K562 (cell line): ENCODE data around the gene SYNGR1. TPM values are rescaled to one million over a fixed set of nuclear protein-coding genes. Genes with fewer than 3 reads are reported as not detected.
A peak's percentile ranks its signal among the peaks of the same experiment; 100 is the strongest.

Source experiments
- GATA2 ChIP-seq: sonication (generic); formaldehyde crosslinking; IDR thresholded peaks from 2 replicates; pipeline ENCODE4 v1.4.0; 2020; ENCODE audit warnings: mild to moderate bottlenecking, missing genetic modification reagents
- HCFC1 ChIP-seq: IDR thresholded peaks from 2 replicates; pipeline ENCODE4 v1.6.1; 2012; ENCODE audit warnings: low read depth, low read length, improper control_type of control experiment
- HMG20B ChIP-seq: fragments of 250-450 bp; sonication (Bioruptor Pico); IDR thresholded peaks from 2 replicates; pipeline ENCODE4 v1.5.0; 2021; ENCODE audit warnings: mild to moderate bottlenecking
- HNRNPK ChIP-seq: fragments of 200-400 bp; formaldehyde crosslinking; IDR thresholded peaks from one replicate; pipeline ENCODE4 v1.6.1; 2018; ENCODE audit warnings: mild to moderate bottlenecking, low read depth, low read length; ENCODE audit not compliant: poor library complexity, severe bottlenecking
- LCOR ChIP-seq: sonication (generic); formaldehyde crosslinking; IDR thresholded peaks from 2 replicates; pipeline ENCODE4 v1.8.0; 2022; ENCODE audit warnings: mild to moderate bottlenecking, missing genetic modification reagents
- NEUROD1 ChIP-seq: fragments of 150-350 bp; IDR thresholded peaks from 2 replicates; pipeline ENCODE4 v1.6.1; 2014; ENCODE audit warnings: borderline replicate concordance, low read length, low read depth; ENCODE audit not compliant: partially characterized antibody
- NFIC ChIP-seq: fragments of 450-650 bp; IDR thresholded peaks from 2 replicates; pipeline ENCODE4 v1.6.1; 2017; ENCODE audit warnings: mild to moderate bottlenecking, inconsistent platforms
- NR1H2 ChIP-seq: sonication (generic); formaldehyde crosslinking; IDR thresholded peaks from 2 replicates; pipeline ENCODE4 v1.4.0; 2020; ENCODE audit warnings: mild to moderate bottlenecking, missing genetic modification reagents
- RBM25 ChIP-seq: fragments of 200-400 bp; formaldehyde crosslinking; IDR thresholded peaks from 2 replicates; pipeline ENCODE4 v1.6.1; 2018; ENCODE audit warnings: low read length, low read depth, moderate library complexity; ENCODE audit not compliant: severe bottlenecking
- SLC30A9 ChIP-seq: fragments of 250-450 bp; sonication (Bioruptor Pico); IDR thresholded peaks from 2 replicates; pipeline ENCODE4 v1.8.0; 2022; ENCODE audit warnings: mild to moderate bottlenecking, moderate library complexity
- TBP ChIP-seq: optimal IDR thresholded peaks from 2 replicates; pipeline ENCODE3; 2011; ENCODE audit warnings: low read depth, low read length, improper control_type of control experiment
- ZNF124 ChIP-seq: sonication (generic); formaldehyde crosslinking; IDR thresholded peaks from 2 replicates; pipeline ENCODE4 v1.8.1; 2022; ENCODE audit warnings: missing genetic modification reagents
- ZNF347 ChIP-seq: fragments of 450-650 bp; formaldehyde crosslinking; IDR thresholded peaks from 2 replicates; pipeline ENCODE4 v1.4.0; 2020; ENCODE audit warnings: low read depth, mild to moderate bottlenecking, moderate library complexity
- polyA plus RNA-seq, 8 experiments: library from polyadenylated mRNA; depleted of rRNA in 4 of 8; stranded (reverse) in 5 of 8; unstranded in 3 of 8; fragments of >200 nt; fragmentation: Nextera tagmentation in 2 of 8; fragmentation: Illumina TruSeq in 1 of 8; extraction: Ambion mirVana in 2 of 8; extraction: Trizol in 1 of 8; gene quantifications; 2 replicates each; pipeline versions ENCODE4 v1.2.1 to v1.2.3, GENCODE V29; 2011 to 2014; ENCODE audit warnings: inconsistent platforms in 1 of 8, missing spikeins in 1 of 8
- total RNA-seq, 7 experiments: library from RNA; depleted of rRNA in 6 of 7; stranded (reverse); fragments of >200 nt in 6 of 7; fragmentation: Illumina TruSeq in 2 of 7; extraction: Trizol in 2 of 7; gene quantifications; 2 replicates each; pipeline versions ENCODE4 v1.2.1 to v1.2.3, GENCODE V29; 2011 to 2021; ENCODE audit warnings: low replicate concordance in 1 of 7
- TF ChIP-seq, protein P1 (sequence below): fragments of 250-450 bp; sonication (Bioruptor Pico); IDR thresholded peaks from 2 replicates; pipeline ENCODE4 v1.5.0; 2021
- TF ChIP-seq, protein P2 (sequence below): fragments of 450-650 bp; IDR thresholded peaks from 2 replicates; pipeline ENCODE4 v1.6.1; 2016
- TF ChIP-seq, protein P3 (sequence below): fragments of 250-450 bp; sonication (Bioruptor Pico); IDR thresholded peaks from 2 replicates; pipeline ENCODE4 v1.8.0; 2022; ENCODE audit warnings: inconsistent platforms, mild to moderate bottlenecking, moderate library complexity, borderline replicate concordance
- TF ChIP-seq, protein P4 (sequence below): fragments of 200-800 bp; sonication (Bioruptor generic); IDR thresholded peaks from 2 replicates; pipeline ENCODE4 v1.6.1; 2016; ENCODE audit warnings: missing genetic modification characterization, missing compliant biosample characterization
- TF ChIP-seq, protein P5 (sequence below): fragments of 450-650 bp; IDR thresholded peaks from 2 replicates; pipeline ENCODE4 v1.6.1; 2016; ENCODE audit warnings: missing biosample characterization, missing genetic modification characterization
- TF ChIP-seq, protein P6 (sequence below): fragments of 450-650 bp; IDR thresholded peaks from 2 replicates; pipeline ENCODE4 v1.6.1; 2017; ENCODE audit warnings: mild to moderate bottlenecking, moderate library complexity

Gene SYNGR1
- total and polyA plus RNA-seq, 9 of the 15 experiments (the other 6 are each of a cell fraction or from before 2014, with no cell fraction given) = 1.8 to 15.9 (median 5.5) TPM

DNA sequence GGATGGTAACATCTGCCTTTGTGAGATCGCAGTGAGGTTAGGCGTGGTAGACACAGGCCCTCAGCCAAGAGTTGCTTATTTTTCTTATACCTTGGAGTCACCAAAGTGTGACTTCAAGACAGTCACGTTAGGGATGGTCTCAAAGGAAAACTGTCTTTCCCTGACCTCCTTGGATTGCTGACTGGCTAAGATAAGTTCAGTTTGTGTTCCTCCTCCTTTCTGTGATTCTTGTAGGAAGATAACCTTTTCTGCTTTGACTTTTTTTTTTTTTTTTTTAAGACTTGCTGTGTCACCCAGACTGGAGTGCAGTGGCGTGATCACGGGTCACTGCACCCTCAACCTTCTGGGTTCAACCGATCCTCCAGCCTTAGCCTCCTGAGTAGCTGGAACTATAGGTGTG, 72.9 kb downstream of the SYNGR1 start (continued):
- TF ChIP-seq, protein P1, sequence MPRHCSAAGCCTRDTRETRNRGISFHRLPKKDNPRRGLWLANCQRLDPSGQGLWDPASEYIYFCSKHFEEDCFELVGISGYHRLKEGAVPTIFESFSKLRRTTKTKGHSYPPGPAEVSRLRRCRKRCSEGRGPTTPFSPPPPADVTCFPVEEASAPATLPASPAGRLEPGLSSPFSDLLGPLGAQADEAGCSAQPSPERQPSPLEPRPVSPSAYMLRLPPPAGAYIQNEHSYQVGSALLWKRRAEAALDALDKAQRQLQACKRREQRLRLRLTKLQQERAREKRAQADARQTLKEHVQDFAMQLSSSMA (CRISPR knock-in tag) = no peak
- TF ChIP-seq NR1H2 (CRISPR knock-in tag) (no peak), ZNF347 (CRISPR knock-in tag) (no peak), GATA2 (CRISPR knock-in tag) (peak; percentile 73), HNRNPK (no peak), HMG20B (CRISPR knock-in tag) (no peak), RBM25 (no peak), SLC30A9 (no peak), NFIC (peak; percentile 52), TBP (no peak), NEUROD1 (no peak), LCOR (CRISPR knock-in tag) (no peak), ZNF124 (CRISPR knock-in tag) (no peak), HCFC1 (no peak)
- TF ChIP-seq, protein P2, sequence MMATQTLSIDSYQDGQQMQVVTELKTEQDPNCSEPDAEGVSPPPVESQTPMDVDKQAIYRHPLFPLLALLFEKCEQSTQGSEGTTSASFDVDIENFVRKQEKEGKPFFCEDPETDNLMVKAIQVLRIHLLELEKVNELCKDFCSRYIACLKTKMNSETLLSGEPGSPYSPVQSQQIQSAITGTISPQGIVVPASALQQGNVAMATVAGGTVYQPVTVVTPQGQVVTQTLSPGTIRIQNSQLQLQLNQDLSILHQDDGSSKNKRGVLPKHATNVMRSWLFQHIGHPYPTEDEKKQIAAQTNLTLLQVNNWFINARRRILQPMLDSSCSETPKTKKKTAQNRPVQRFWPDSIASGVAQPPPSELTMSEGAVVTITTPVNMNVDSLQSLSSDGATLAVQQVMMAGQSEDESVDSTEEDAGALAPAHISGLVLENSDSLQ = 0 out of 2 replicates have a peak, but pooled peaks have one; percentile 26
- TF ChIP-seq, protein P3, sequence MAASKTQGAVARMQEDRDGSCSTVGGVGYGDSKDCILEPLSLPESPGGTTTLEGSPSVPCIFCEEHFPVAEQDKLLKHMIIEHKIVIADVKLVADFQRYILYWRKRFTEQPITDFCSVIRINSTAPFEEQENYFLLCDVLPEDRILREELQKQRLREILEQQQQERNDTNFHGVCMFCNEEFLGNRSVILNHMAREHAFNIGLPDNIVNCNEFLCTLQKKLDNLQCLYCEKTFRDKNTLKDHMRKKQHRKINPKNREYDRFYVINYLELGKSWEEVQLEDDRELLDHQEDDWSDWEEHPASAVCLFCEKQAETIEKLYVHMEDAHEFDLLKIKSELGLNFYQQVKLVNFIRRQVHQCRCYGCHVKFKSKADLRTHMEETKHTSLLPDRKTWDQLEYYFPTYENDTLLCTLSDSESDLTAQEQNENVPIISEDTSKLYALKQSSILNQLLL (CRISPR knock-in tag) = no peak
- TF ChIP-seq, protein P4, sequence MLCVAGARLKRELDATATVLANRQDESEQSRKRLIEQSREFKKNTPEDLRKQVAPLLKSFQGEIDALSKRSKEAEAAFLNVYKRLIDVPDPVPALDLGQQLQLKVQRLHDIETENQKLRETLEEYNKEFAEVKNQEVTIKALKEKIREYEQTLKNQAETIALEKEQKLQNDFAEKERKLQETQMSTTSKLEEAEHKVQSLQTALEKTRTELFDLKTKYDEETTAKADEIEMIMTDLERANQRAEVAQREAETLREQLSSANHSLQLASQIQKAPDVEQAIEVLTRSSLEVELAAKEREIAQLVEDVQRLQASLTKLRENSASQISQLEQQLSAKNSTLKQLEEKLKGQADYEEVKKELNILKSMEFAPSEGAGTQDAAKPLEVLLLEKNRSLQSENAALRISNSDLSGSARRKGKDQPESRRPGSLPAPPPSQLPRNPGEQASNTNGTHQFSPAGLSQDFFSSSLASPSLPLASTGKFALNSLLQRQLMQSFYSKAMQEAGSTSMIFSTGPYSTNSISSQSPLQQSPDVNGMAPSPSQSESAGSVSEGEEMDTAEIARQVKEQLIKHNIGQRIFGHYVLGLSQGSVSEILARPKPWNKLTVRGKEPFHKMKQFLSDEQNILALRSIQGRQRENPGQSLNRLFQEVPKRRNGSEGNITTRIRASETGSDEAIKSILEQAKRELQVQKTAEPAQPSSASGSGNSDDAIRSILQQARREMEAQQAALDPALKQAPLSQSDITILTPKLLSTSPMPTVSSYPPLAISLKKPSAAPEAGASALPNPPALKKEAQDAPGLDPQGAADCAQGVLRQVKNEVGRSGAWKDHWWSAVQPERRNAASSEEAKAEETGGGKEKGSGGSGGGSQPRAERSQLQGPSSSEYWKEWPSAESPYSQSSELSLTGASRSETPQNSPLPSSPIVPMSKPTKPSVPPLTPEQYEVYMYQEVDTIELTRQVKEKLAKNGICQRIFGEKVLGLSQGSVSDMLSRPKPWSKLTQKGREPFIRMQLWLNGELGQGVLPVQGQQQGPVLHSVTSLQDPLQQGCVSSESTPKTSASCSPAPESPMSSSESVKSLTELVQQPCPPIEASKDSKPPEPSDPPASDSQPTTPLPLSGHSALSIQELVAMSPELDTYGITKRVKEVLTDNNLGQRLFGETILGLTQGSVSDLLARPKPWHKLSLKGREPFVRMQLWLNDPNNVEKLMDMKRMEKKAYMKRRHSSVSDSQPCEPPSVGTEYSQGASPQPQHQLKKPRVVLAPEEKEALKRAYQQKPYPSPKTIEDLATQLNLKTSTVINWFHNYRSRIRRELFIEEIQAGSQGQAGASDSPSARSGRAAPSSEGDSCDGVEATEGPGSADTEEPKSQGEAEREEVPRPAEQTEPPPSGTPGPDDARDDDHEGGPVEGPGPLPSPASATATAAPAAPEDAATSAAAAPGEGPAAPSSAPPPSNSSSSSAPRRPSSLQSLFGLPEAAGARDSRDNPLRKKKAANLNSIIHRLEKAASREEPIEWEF (CRISPR knock-in tag) = no peak
- TF ChIP-seq, protein P5, sequence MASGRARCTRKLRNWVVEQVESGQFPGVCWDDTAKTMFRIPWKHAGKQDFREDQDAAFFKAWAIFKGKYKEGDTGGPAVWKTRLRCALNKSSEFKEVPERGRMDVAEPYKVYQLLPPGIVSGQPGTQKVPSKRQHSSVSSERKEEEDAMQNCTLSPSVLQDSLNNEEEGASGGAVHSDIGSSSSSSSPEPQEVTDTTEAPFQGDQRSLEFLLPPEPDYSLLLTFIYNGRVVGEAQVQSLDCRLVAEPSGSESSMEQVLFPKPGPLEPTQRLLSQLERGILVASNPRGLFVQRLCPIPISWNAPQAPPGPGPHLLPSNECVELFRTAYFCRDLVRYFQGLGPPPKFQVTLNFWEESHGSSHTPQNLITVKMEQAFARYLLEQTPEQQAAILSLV (tag) = no peak
- TF ChIP-seq, protein P6, sequence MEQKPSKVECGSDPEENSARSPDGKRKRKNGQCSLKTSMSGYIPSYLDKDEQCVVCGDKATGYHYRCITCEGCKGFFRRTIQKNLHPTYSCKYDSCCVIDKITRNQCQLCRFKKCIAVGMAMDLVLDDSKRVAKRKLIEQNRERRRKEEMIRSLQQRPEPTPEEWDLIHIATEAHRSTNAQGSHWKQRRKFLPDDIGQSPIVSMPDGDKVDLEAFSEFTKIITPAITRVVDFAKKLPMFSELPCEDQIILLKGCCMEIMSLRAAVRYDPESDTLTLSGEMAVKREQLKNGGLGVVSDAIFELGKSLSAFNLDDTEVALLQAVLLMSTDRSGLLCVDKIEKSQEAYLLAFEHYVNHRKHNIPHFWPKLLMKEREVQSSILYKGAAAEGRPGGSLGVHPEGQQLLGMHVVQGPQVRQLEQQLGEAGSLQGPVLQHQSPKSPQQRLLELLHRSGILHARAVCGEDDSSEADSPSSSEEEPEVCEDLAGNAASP = no peak
